HG03565 (cell line): ENCODE measurements around the gene TFDP1.
"Not testable (repeated sequence)": the region's sequence is repeated elsewhere in the genome, so short reads cannot be mapped to it uniquely, and the experiment has no call there.

Experiments
- ATAC-seq: cut with Tn5 transposase; IDR thresholded peaks from one replicate; pipeline ENCODE4 v1.9.1; 2021; ENCODE audit warnings: mild to moderate bottlenecking, moderate library complexity; ENCODE audit not compliant: unreplicated experiment

Gene TFDP1

GRCh38 chr13:113548778-113549621 lies 35.6 kb upstream of the TFDP1 start:
- ATAC-seq, result no peak

- ATAC-seq, result no peak
Measured at GRCh38 chr13:113550453-113550852, 34.1 kb upstream of the TFDP1 start.

- no peak for ATAC-seq
Measured at GRCh38 chr13:113551081-113552000, 33.2 kb upstream of the TFDP1 start.

GRCh38 chr13:113552079-113552478 lies 32.5 kb upstream of the TFDP1 start:
- ATAC-seq, result no peak

GRCh38 chr13:113552786-113553434 lies 31.6 kb upstream of the TFDP1 start:
- ATAC-seq, result no peak

- ATAC-seq, result no peak
Measured at GRCh38 chr13:113553511-113554332, 30.8 kb upstream of the TFDP1 start.

- no peak for ATAC-seq
Measured at GRCh38 chr13:113554333-113554700, 30.2 kb upstream of the TFDP1 start.

GRCh38 chr13:113555141-113555540 lies 29.4 kb upstream of the TFDP1 start:
- ATAC-seq, result no peak

GRCh38 chr13:113557013-113557412 lies 27.5 kb upstream of the TFDP1 start:
- ATAC-seq, result no peak

- ATAC-seq, result no peak
Measured at GRCh38 chr13:113558461-113558860, 26.1 kb upstream of the TFDP1 start.

- ATAC-seq, result no peak
Measured at GRCh38 chr13:113559061-113559460, 25.5 kb upstream of the TFDP1 start.

- no peak for ATAC-seq
Measured at GRCh38 chr13:113559901-113560644, 24.5 kb upstream of the TFDP1 start.

- no peak for ATAC-seq
Measured at GRCh38 chr13:113560645-113561416, 23.7 kb upstream of the TFDP1 start.

- ATAC-seq, result no peak
Measured at GRCh38 chr13:113561417-113562084, 23.0 kb upstream of the TFDP1 start.

GRCh38 chr13:113562085-113562749 lies 22.3 kb upstream of the TFDP1 start:
- ATAC-seq, result no peak

- ATAC-seq, result no peak
Measured at GRCh38 chr13:113562844-113563243, 21.7 kb upstream of the TFDP1 start.

- not testable (repeated sequence) for ATAC-seq
Measured at GRCh38 chr13:113563511-113563910, 21.0 kb upstream of the TFDP1 start.
